ENCODE data around the gene ASB14.

The ASB14 gene

DNA sequence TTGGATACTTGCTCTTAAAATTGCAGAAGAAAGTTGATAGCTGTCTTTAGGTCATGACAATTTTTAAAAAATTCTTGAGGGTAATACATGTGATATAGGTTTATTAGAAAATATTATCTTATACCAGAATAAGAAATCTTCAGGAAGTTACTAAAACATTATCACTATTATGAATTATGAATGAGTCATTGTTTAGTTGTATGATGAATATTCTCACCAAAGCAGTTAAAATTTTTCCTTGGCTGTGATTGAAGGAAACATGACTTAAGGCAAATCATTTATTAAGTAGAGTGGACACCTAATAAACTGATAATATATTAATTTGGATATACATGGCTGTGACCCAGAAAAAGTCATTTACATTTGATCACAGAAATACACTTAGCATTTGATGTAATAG lies 34.8 kb downstream of the ASB14 start:
- no peak for DNase-seq

DNA sequence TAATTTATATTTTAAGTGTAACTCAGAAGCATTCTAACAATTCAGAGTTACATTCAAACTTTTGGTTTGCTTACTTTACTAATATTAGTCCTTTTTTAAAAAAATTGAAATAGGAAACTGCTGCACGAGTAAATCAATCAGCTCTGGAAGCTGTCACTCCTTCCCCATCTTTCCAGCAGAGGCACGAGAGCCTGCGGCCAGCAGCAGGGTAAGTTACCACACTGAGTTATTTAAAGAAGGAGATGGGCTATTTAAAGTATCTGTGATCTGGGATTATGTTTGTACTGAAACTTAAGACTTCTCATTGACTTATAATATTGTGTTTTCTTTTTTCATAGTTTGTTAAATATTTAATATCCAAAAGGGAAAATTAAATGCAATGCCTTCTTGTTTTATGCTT lies 35.6 kb downstream of the ASB14 start:
- DNase-seq, result no peak

DNA sequence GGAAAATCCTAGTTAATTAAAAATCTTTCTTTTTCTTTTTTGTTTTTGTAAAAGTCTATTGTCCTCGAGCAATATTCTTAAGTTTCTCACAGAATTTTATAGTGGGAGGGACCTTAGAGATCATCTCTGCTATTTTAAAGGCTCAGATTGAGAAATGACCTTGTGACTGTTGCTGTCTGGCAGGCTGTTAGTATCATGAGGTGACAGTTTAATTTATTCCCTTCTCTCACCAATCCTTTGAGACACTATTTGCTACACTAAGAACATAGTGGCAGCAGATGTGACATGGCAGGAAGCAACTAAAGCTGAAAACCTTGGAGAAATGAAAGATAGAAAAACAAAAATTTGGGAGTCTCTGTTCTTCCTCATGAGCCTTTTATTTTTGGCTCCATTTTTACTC lies 40.1 kb downstream of the ASB14 start:
- DNase-seq, result no peak

DNA sequence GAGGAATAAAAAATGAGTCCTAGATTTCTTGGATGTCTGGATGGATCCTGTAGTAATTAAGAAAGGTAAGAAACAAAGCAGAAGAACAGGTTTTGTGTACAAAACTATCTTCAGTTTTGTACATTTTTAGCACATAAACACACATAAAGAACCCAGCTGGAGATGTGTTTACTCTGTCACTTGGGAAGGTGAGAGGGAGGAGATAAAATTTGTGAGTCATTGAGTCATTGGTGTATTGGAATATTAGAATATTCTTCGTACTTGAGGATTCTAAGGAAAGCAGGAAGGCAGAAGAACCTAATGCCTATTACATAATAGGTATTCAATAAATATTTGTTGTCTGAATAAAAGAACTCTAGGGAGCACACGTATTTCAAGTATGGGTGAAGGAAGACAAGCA lies 47.5 kb downstream of the ASB14 start:
- no peak for DNase-seq

DNA sequence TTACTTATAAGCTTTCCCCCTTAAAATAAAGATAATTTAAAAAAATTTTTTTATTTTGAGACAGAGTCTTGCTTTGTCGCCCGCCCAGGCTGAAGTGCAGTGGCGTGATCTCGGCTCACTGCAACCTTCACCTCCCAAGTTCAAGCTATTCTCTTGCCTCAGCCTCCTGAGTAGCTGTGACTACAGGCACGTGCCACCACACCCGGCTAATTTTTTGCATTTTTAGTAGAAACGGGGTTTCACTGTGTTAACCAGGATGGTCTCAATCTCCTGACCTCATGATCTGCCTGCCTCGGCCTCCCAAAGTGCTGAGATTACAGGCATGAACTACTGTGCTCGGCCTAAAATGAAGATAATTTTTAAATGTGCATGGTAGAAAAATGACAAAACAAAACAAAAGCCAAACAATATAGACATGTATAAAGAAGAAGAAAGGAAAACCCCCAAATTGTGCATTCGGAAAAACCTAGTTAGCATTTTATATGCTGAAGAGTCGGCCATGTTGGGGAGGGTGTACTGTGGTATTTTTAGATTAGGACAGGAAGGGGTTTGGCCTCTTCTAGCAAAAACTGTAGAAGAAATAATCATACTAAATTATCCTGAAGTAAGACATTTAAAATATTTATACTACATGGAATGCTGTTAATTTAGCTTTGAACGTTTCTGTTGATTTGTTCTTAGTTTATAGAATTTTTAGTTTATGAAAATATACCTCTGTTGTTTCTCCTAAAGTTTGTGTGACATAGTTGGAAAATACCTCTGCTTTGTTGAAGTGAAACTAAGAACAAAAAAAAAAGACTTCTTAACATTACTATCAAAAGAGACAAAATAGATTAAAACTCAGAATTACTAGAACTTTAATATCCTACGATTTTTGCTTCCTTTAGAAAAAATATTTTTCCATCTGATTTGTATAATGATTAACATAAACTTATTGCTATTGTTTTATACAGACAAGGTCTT lies 57.6 kb downstream of the ASB14 start:
- DNase-seq, result no peak

DNA sequence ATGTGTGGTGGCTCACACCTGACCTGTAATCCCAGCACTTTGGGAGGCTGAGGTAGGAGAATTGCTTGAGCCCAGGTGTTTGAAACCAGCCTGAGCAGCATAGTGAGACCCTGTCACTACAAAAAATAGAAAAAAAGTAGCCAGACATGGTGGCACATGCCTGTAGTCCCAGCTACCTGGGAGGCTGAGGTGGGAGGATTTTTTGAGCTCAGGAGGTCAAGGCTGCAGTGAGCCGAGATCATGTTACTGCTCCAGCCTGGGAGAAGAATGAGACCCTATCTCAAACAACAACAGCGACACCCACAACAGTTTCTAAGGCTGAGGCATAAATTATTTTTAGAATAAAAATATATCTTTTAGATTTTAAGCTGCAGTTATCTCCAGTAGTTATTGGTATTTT lies 58.7 kb downstream of the ASB14 start:
- no peak for DNase-seq

DNA sequence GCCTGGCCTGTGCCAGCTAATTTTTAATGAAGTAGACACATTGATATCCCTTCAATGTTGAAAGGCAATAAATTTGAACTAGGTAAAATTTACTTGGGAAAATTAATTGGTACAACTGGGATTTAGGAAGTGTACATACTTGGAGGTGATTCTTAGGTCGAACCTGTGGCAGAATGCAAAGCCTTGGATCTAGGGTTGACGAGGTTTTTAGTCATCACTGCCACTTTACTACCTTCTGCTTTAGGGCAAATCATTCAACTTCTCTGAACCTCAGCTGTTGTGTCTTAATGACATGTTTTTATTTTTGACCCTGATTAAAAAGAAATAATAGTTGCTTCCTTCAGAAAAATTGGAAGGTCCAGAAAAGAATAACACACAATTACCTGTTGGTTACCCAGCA lies 62.5 kb downstream of the ASB14 start:
- DNase-seq, result no peak

DNA sequence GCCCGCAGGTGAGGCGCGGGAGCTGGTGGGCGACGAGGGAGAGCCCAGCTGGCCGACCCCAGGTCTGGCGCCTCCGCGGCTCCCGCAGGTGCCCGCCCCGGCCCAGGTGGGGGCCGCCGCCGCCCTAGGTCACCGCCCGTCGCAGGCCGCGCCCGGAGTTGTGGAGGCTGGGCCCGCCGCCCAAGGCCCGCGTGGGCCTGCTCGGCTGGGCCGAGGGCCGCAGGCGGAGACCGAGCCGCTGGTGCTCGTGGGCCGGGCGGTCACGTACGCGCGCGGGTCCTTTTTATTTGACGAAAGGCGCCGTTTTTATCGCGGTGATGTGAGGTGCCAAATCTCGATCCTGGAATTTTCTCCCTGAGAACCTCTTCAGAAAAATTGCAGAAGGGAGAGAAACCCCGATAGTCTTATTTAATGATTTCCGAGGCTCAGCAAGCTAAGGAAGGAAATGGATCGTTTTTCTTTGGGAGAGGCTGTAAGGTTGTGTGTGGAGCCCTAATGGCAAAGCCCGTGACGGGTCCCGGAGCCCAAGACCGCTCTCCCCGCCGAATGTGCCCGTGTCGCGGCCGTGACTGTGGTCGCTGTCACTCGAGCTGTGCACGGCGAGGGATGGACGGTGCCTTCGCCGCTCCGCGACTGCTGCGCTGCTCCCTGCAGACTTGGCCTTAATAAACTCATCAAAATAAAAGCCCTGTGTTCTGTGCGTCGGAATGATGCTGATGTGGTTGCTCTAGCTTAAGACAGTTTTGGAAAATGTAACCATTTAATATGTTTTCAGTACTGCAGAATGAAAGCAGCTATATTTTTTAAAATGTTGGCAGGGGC lies 64.3 kb downstream of the ASB14 start:
- DNase-seq, result peak; percentile 32

DNA sequence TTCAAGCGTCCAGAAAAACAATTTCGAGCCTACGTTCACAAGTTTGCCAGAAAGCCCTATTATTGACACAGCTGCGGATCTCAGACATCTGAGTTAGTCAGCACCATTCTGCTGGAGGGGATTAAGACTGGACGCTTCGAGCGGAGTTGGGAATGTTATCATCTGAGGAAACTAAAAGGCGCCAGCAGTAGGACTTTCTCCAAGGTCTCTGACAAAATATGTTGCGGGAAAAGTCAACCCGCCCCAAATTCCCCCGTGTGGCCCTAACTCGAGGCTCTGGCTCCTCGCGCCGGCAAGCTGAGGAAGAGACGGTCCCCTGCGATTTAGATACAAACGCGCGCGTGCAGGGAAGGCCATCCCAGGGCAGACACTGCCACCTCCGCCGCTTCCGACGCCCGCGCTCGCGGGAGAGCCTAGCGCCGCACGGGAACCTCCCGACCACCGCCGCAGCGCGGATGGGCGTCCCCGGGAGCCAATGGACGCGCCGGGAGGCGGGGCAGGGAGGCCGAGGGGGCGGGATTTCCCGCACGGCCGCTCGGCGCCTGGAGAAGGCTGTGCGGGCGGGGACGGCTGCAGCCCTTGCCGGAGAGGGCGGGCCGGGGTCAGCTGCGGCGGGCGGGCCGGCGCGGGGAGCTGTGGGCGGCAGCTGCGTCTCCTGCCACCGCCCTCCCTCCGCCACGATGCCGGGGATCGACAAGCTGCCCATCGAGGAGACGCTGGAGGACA lies 65.1 kb downstream of the ASB14 start, which contains the start of gene APPL1:
Gene APPL1, plus strand, starts transcription at position 526 of the 726 bp plus-strand sequence. Its CDS starts 155 bp downstream, at position 681.
- DNase-seq, result peak; percentile 97

DNA sequence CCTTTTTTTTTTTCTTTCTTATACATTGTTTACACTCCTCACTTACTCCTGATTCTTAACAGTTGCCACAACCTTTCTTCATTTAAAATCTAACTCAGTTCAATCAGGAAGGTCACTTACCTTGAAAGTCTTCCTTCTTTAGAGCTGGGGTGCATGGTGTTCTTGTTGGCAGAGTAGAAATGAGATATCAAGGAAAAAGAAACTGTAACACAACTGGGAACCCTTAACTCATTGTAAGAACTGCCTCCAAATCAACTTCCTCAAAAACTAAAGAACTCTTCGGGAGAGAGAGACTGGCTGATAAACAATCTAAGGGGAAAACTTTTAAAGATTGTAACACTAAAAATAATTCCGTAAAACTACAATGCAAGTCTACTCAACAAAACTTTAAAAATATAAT lies 66.3 kb downstream of the ASB14 start:
- peak; percentile 72 for DNase-seq

DNA sequence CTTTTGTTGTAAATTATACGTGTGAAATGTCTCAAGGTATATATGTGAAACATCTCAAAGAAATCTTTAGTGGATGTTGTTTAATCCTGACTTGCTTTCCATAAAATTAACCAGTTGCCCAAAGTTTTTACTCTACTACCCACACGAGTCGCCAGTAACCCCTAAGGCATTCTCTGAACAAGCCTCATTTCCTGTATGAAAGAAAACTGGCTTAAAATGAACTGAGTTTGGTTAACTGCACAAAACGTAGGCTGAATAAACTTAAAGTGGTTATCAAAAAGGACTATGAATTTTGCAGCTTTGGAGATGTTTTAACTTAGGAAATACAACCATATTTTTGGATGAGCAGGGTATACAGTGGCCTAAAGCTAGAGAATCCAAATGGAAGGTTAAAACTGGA lies 67.6 kb downstream of the ASB14 start:
- DNase-seq, result peak; percentile 3

DNA sequence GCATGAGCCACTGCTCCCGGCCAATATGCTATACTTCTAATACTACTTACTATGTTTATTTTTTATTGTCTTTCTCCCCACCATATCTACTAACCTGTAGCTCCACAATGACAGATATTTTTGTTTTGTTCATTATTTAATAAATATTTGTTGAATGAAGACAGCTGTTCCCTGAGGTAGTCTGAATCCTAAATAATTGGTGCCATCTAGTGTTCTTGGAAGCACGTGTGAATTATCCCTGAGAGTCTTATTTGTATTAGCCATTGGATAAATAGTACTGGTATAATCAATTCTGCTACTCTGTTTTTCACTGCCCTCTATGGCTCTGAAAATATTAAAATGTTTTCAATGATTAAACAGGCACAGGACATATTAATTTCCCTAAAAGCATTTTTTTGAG lies 70.6 kb downstream of the ASB14 start:
- no peak for DNase-seq

All from suppressor macrophage treated with lipopolysaccharide for 4 hours (primary cell).